Renal cortex interstitium (tissue), 15 donors: ENCODE measurements around the gene CNBP. TPM values are rescaled to one million over a fixed set of nuclear protein-coding genes. Genes with fewer than 3 reads are reported as not detected.
A peak's percentile ranks its signal among the peaks of the same experiment; 100 is the strongest.
"Not testable (repeated sequence)": the region's sequence is repeated elsewhere in the genome, so short reads cannot be mapped to it uniquely, and the experiment has no call there.

ENCODE experiments used
- DNase-seq, 11 donors: peaks; one replicate each; pipeline ENCODE4 v3.0.0-alpha.2; 2013; ENCODE audit warnings: low read depth in 9 of 11, low spot score in 4 of 11; ENCODE audit errors: extremely low read depth in 1 of 11
- long read RNA-seq, 16 experiments: transcript quantifications; one replicate each; lab custom pipeline, GENCODE V29; 2026
- polyA plus RNA-seq, 3 donors: library from polyadenylated mRNA; unstranded; fragments of 120-200 nt; gene quantifications; one replicate each; pipeline ENCODE4 v1.2.1, GENCODE V29; 2013; ENCODE audit not compliant: insufficient read length in 3 of 3

The CNBP gene
- polyA plus RNA-seq: 100 to 1,000 TPM; 362 to 446 (median 401) TPM
- long read RNA-seq, donor 1, transcript CNBP-204 (5 exons, 1,641 nt): minor isoform, 26 of 164 reads
- long read RNA-seq, donor 1, transcript CNBP-207 (5 exons, 1,626 nt): major isoform, 60 of 164 reads
- long read RNA-seq, donor 1, transcript CNBP-201 (5 exons, 1,664 nt): minor isoform, 59 of 164 reads
- long read RNA-seq, donor 1, partial matches to known transcripts: 0 of 164 reads
- long read RNA-seq, donor 1, other reads (novel, unspliced or antisense): 14 of 164 reads
- long read RNA-seq, donor 2, transcript CNBP-207 (5 exons, 1,626 nt): minor isoform, 49 of 152 reads
- long read RNA-seq, donor 2, transcript CNBP-201 (5 exons, 1,664 nt): major isoform, 55 of 152 reads
- long read RNA-seq, donor 2, transcript CNBP-204 (5 exons, 1,641 nt): minor isoform, 13 of 152 reads
- long read RNA-seq, donor 2, partial matches to known transcripts: 6 of 152 reads
- long read RNA-seq, donor 2, other reads (novel, unspliced or antisense): 20 of 152 reads
- long read RNA-seq, donor 3, transcript CNBP-201 (5 exons, 1,664 nt): minor isoform, 86 of 260 reads
- long read RNA-seq, donor 3, transcript CNBP-204 (5 exons, 1,641 nt): minor isoform, 27 of 260 reads
- long read RNA-seq, donor 3, transcript CNBP-208 (5 exons, 1,549 nt): minor isoform, 6 of 260 reads
- long read RNA-seq, donor 3, transcript CNBP-207 (5 exons, 1,626 nt): major isoform, 92 of 260 reads
- long read RNA-seq, donor 3, partial matches to known transcripts: 16 of 260 reads
- long read RNA-seq, donor 3, other reads (novel, unspliced or antisense): 29 of 260 reads
- long read RNA-seq, donor 4, transcript CNBP-204 (5 exons, 1,641 nt): minor isoform, 17 of 144 reads
- long read RNA-seq, donor 4, transcript CNBP-207 (5 exons, 1,626 nt): minor isoform, 50 of 144 reads
- long read RNA-seq, donor 4, transcript CNBP-201 (5 exons, 1,664 nt): major isoform, 52 of 144 reads
- long read RNA-seq, donor 4, partial matches to known transcripts: 0 of 144 reads
- long read RNA-seq, donor 4, other reads (novel, unspliced or antisense): 15 of 144 reads
- long read RNA-seq, donor 5: 0 reads
- long read RNA-seq, donor 6, transcript CNBP-204 (5 exons, 1,641 nt): minor isoform, 20 of 153 reads
- long read RNA-seq, donor 6, transcript CNBP-201 (5 exons, 1,664 nt): major isoform, 63 of 153 reads
- long read RNA-seq, donor 6, transcript CNBP-207 (5 exons, 1,626 nt): minor isoform, 47 of 153 reads
- long read RNA-seq, donor 6, transcript CNBP-209 (2 exons, 641 nt): minor isoform, 5 of 153 reads
- long read RNA-seq, donor 6, partial matches to known transcripts: 17 of 153 reads
- long read RNA-seq, donor 6, other reads (novel, unspliced or antisense): 0 of 153 reads
- long read RNA-seq, donor 7, transcript CNBP-208 (5 exons, 1,549 nt): minor isoform, 6 of 232 reads
- long read RNA-seq, donor 7, transcript CNBP-204 (5 exons, 1,641 nt): minor isoform, 30 of 232 reads
- long read RNA-seq, donor 7, transcript CNBP-207 (5 exons, 1,626 nt): minor isoform, 55 of 232 reads
- long read RNA-seq, donor 7, transcript CNBP-201 (5 exons, 1,664 nt): major isoform, 95 of 232 reads
- long read RNA-seq, donor 7, partial matches to known transcripts: 10 of 232 reads
- long read RNA-seq, donor 7, other reads (novel, unspliced or antisense): 29 of 232 reads
- long read RNA-seq, donor 8, transcript CNBP-201 (5 exons, 1,664 nt): major isoform, 124 of 338 reads
- long read RNA-seq, donor 8, transcript CNBP-204 (5 exons, 1,641 nt): minor isoform, 30 of 338 reads
- long read RNA-seq, donor 8, transcript CNBP-209 (2 exons, 641 nt): minor isoform, 7 of 338 reads
- long read RNA-seq, donor 8, transcript CNBP-207 (5 exons, 1,626 nt): minor isoform, 101 of 338 reads
- long read RNA-seq, donor 8, partial matches to known transcripts: 24 of 338 reads
- long read RNA-seq, donor 8, other reads (novel, unspliced or antisense): 36 of 338 reads
- long read RNA-seq, donor 9, transcript CNBP-204 (5 exons, 1,641 nt): minor isoform, 21 of 152 reads
- long read RNA-seq, donor 9, transcript CNBP-208 (5 exons, 1,549 nt): minor isoform, 6 of 152 reads
- long read RNA-seq, donor 9, transcript CNBP-207 (5 exons, 1,626 nt): major isoform, 50 of 152 reads
- long read RNA-seq, donor 9, transcript CNBP-201 (5 exons, 1,664 nt): minor isoform, 45 of 152 reads
- long read RNA-seq, donor 9, partial matches to known transcripts: 0 of 152 reads
- long read RNA-seq, donor 9, other reads (novel, unspliced or antisense): 25 of 152 reads
- long read RNA-seq, donor 10, transcript CNBP-201 (5 exons, 1,664 nt): minor isoform, 65 of 199 reads
- long read RNA-seq, donor 10, transcript CNBP-207 (5 exons, 1,626 nt): major isoform, 68 of 199 reads
- long read RNA-seq, donor 10, transcript CNBP-204 (5 exons, 1,641 nt): minor isoform, 20 of 199 reads
- long read RNA-seq, donor 10, partial matches to known transcripts: 15 of 199 reads
- long read RNA-seq, donor 10, other reads (novel, unspliced or antisense): 26 of 199 reads
- long read RNA-seq, donor 11, transcript CNBP-207 (5 exons, 1,626 nt): minor isoform, 35 of 116 reads
- long read RNA-seq, donor 11, transcript CNBP-204 (5 exons, 1,641 nt): minor isoform, 20 of 116 reads
- long read RNA-seq, donor 11, transcript CNBP-201 (5 exons, 1,664 nt): major isoform, 40 of 116 reads
- long read RNA-seq, donor 11, partial matches to known transcripts: 0 of 116 reads
- long read RNA-seq, donor 11, other reads (novel, unspliced or antisense): 16 of 116 reads
- long read RNA-seq, donor 12, transcript CNBP-201 (5 exons, 1,664 nt): major isoform, 37 of 81 reads
- long read RNA-seq, donor 12, transcript CNBP-207 (5 exons, 1,626 nt): minor isoform, 26 of 81 reads
- long read RNA-seq, donor 12, transcript CNBP-204 (5 exons, 1,641 nt): minor isoform, 9 of 81 reads
- long read RNA-seq, donor 12, partial matches to known transcripts: 5 of 81 reads
- long read RNA-seq, donor 12, other reads (novel, unspliced or antisense): 0 of 81 reads
- long read RNA-seq, donor 13, transcript CNBP-201 (5 exons, 1,664 nt): minor isoform, 134 of 414 reads
- long read RNA-seq, donor 13, transcript CNBP-208 (5 exons, 1,549 nt): minor isoform, 6 of 414 reads
- long read RNA-seq, donor 13, transcript CNBP-207 (5 exons, 1,626 nt): major isoform, 149 of 414 reads
- long read RNA-seq, donor 13, transcript CNBP-204 (5 exons, 1,641 nt): minor isoform, 37 of 414 reads
- long read RNA-seq, donor 13, partial matches to known transcripts: 26 of 414 reads
- long read RNA-seq, donor 13, other reads (novel, unspliced or antisense): 54 of 414 reads
- long read RNA-seq, donor 14, transcript CNBP-207 (5 exons, 1,626 nt): minor isoform, 53 of 176 reads
- long read RNA-seq, donor 14, transcript CNBP-204 (5 exons, 1,641 nt): minor isoform, 19 of 176 reads
- long read RNA-seq, donor 14, transcript CNBP-201 (5 exons, 1,664 nt): major isoform, 68 of 176 reads
- long read RNA-seq, donor 14, partial matches to known transcripts: 6 of 176 reads
- long read RNA-seq, donor 14, other reads (novel, unspliced or antisense): 19 of 176 reads
- long read RNA-seq, donor 15, transcript CNBP-207 (5 exons, 1,626 nt): minor isoform, 21 of 67 reads
- long read RNA-seq, donor 15, transcript CNBP-201 (5 exons, 1,664 nt): major isoform, 35 of 67 reads
- long read RNA-seq, donor 15, partial matches to known transcripts: 0 of 67 reads
- long read RNA-seq, donor 15, other reads (novel, unspliced or antisense): 6 of 67 reads
- long read RNA-seq, donor 16, transcript CNBP-207 (5 exons, 1,626 nt): minor isoform, 139 of 472 reads
- long read RNA-seq, donor 16, transcript CNBP-204 (5 exons, 1,641 nt): minor isoform, 35 of 472 reads
- long read RNA-seq, donor 16, transcript CNBP-208 (5 exons, 1,549 nt): minor isoform, 7 of 472 reads
- long read RNA-seq, donor 16, transcript CNBP-201 (5 exons, 1,664 nt): major isoform, 141 of 472 reads
- long read RNA-seq, donor 16, partial matches to known transcripts: 71 of 472 reads
- long read RNA-seq, donor 16, other reads (novel, unspliced or antisense): 65 of 472 reads

- DNase-seq: peak; percentile 80 to 95 (median 93)
Measured at GRCh38 chr3:129183569-129184395, at the start of gene CNBP. Gene CNBP (minus strand): TSS chr3:129183896. CDS start chr3:129171757, 12,139 bp downstream.

- DNase-seq: no peak
Measured at GRCh38 chr3:129231331-129232119, 47.8 kb upstream of the CNBP start.

GRCh38 chr3:129230311-129231019 is 46.8 kb upstream of the CNBP start:
- no peak for DNase-seq

- DNase-seq: peak in 1 of 11 donors; percentile 9
Measured at GRCh38 chr3:129228891-129229585, 45.3 kb upstream of the CNBP start.

- DNase-seq: no peak
Measured at GRCh38 chr3:129226374-129226773, 42.7 kb upstream of the CNBP start.

GRCh38 chr3:129224984-129225393 is 41.3 kb upstream of the CNBP start:
- no peak for DNase-seq

GRCh38 chr3:129224387-129224786 is 40.7 kb upstream of the CNBP start:
- not testable (repeated sequence) for DNase-seq

GRCh38 chr3:129218742-129219141 is 35.0 kb upstream of the CNBP start:
- no peak for DNase-seq

GRCh38 chr3:129213238-129213637 is 29.5 kb upstream of the CNBP start:
- no peak for DNase-seq

- DNase-seq: no peak
Measured at GRCh38 chr3:129211772-129212171, 28.1 kb upstream of the CNBP start.

GRCh38 chr3:129211345-129211744 is 27.6 kb upstream of the CNBP start:
- no peak for DNase-seq
